HUES6 (cell line): ENCODE results near the gene CNOT6.

ENCODE experiments used
- H3K27ac ChIP-seq: 2 replicates; pipeline ENCODE4 v1.7.0; 2013; ENCODE audit warnings: low read depth, mild to moderate bottlenecking, low read length, inconsistent platforms
- H3K27me3 ChIP-seq: 2 replicates; pipeline ENCODE4 v1.6.1; 2013; ENCODE audit warnings: low read length; ENCODE audit not compliant: control insufficient read depth, insufficient read depth
- H3K36me3 ChIP-seq: 2 replicates; pipeline ENCODE4 v1.6.1; 2013; ENCODE audit warnings: low read length; ENCODE audit not compliant: control insufficient read depth, insufficient read depth
- H3K4me1 ChIP-seq: 2 replicates; pipeline ENCODE4 v1.6.1; 2013; ENCODE audit warnings: low read length; ENCODE audit not compliant: control insufficient read depth, insufficient read depth
- H3K4me3 ChIP-seq: 2 replicates; pipeline ENCODE4 v1.5.1; 2013; ENCODE audit warnings: low read depth, low read length
- H3K9ac ChIP-seq: one replicate; pipeline ENCODE4 v1.6.1; 2013; ENCODE audit warnings: mild to moderate bottlenecking, low read length
- H3K9me3 ChIP-seq: 2 replicates; pipeline ENCODE4 v1.6.1; 2013; ENCODE audit warnings: low read depth, low read length; ENCODE audit not compliant: control insufficient read depth, insufficient read depth

Gene CNOT6

GRCh38 chr5:180575571-180575970 is 81.4 kb downstream of the CNOT6 start:
- Histone ChIP-seq H3K36me3 (peaks cover 75% of the 10 kb centered on the region), H3K9ac (no peak overlapping the region), H3K27ac (no peak overlapping the region), H3K4me1 (no peaks in the 10 kb centered on the region), H3K9me3 (no peaks in the 10 kb centered on the region), H3K27me3 (no peaks in the 10 kb centered on the region), H3K4me3 (no peak overlapping the region)

GRCh38 chr5:180580681-180581080 is 86.5 kb downstream of the CNOT6 start:
- H3K4me1 ChIP-seq = no peaks in the 10 kb centered on the region

GRCh38 chr5:180583738-180584137 is 89.6 kb downstream of the CNOT6 start:
- Histone ChIP-seq H3K9me3 (no peaks in the 10 kb centered on the region), H3K9ac (no peak overlapping the region), H3K4me3 (no peak overlapping the region), H3K27ac (no peak overlapping the region), H3K36me3 (no peaks in the 10 kb centered on the region), H3K4me1 (no peaks in the 10 kb centered on the region), H3K27me3 (peaks cover 25% of the 10 kb centered on the region)

More at GRCh38 chr5:180580681-180581080, 86.5 kb downstream of the CNOT6 start:
- H3K27ac ChIP-seq = no peak overlapping the region
- no peaks in the 10 kb centered on the region for H3K9me3 ChIP-seq
- H3K36me3 ChIP-seq = peaks cover 24% of the 10 kb centered on the region
- no peaks in the 10 kb centered on the region for H3K27me3 ChIP-seq
- no peak overlapping the region for H3K4me3 ChIP-seq
- no peak overlapping the region for H3K9ac ChIP-seq

- peaks cover 49% of the 10 kb centered on the region for H3K27me3 ChIP-seq
- H3K9ac ChIP-seq = no peak overlapping the region
- no peaks in the 10 kb centered on the region for H3K9me3 ChIP-seq
Measured at GRCh38 chr5:180586204-180586603, 92.0 kb downstream of the CNOT6 start.

GRCh38 chr5:180586870-180587269 is 92.7 kb downstream of the CNOT6 start:
- Histone ChIP-seq H3K36me3 (no peaks in the 10 kb centered on the region), H3K4me3 (no peak overlapping the region), H3K27ac (no peak overlapping the region), H3K4me1 (no peaks in the 10 kb centered on the region), H3K27me3 (peaks cover 56% of the 10 kb centered on the region), H3K9ac (no peak overlapping the region), H3K9me3 (no peaks in the 10 kb centered on the region)

More at GRCh38 chr5:180586204-180586603, 92.0 kb downstream of the CNOT6 start:
- Histone ChIP-seq H3K4me3 (no peak overlapping the region), H3K27ac (no peak overlapping the region), H3K36me3 (no peaks in the 10 kb centered on the region), H3K4me1 (no peaks in the 10 kb centered on the region)

GRCh38 chr5:180589771-180590542 is 95.8 kb downstream of the CNOT6 start:
- Histone ChIP-seq H3K4me3 (peak overlapping the region; percentile 67), H3K9me3 (no peaks in the 10 kb centered on the region), H3K4me1 (no peaks in the 10 kb centered on the region), H3K36me3 (no peaks in the 10 kb centered on the region), H3K27ac (no peak overlapping the region), H3K9ac (no peak overlapping the region), H3K27me3 (peaks cover 80% of the 10 kb centered on the region)

- Histone ChIP-seq H3K36me3 (no peaks in the 10 kb centered on the region), H3K4me3 (peak overlapping the region; percentile 67), H3K27ac (no peak overlapping the region), H3K27me3 (peaks cover 80% of the 10 kb centered on the region), H3K9ac (no peak overlapping the region), H3K9me3 (no peaks in the 10 kb centered on the region), H3K4me1 (no peaks in the 10 kb centered on the region)
Measured at GRCh38 chr5:180590543-180591310, 96.5 kb downstream of the CNOT6 start.

GRCh38 chr5:180591311-180591887 is 97.2 kb downstream of the CNOT6 start, which contains the start of gene SCGB3A1:
TSS of gene SCGB3A1 (minus strand) at chr5:180591499. CDS start at chr5:180591462, 37 bp downstream.
- Histone ChIP-seq H3K4me3 (peak within 1 kb of the TSS; percentile 67), H3K36me3 (no peaks in the 10 kb centered on the region), H3K27me3 (peaks cover 75% of the 10 kb centered on the region)

GRCh38 chr5:180592176-180592575 is 98.0 kb downstream of the CNOT6 start:
- H3K27ac ChIP-seq = no peak overlapping the region
- H3K9ac ChIP-seq = no peak overlapping the region
- no peaks in the 10 kb centered on the region for H3K9me3 ChIP-seq
- H3K27me3 ChIP-seq = peaks cover 70% of the 10 kb centered on the region
- no peaks in the 10 kb centered on the region for H3K36me3 ChIP-seq
- no peaks in the 10 kb centered on the region for H3K4me1 ChIP-seq
- no peak overlapping the region for H3K4me3 ChIP-seq

More at GRCh38 chr5:180591311-180591887, 97.2 kb downstream of the CNOT6 start, which contains the start of gene SCGB3A1:
- Histone ChIP-seq H3K9ac (no peak within 1 kb of the TSS), H3K9me3 (no peaks in the 10 kb centered on the region), H3K27ac (no peak within 1 kb of the TSS), H3K4me1 (no peaks in the 10 kb centered on the region)

GRCh38 chr5:180593446-180594206 is 99.4 kb downstream of the CNOT6 start:
- H3K27me3 ChIP-seq = peaks cover 56% of the 10 kb centered on the region

More at GRCh38 chr5:180593446-180594206, 99.4 kb downstream of the CNOT6 start:
- Histone ChIP-seq H3K36me3 (no peaks in the 10 kb centered on the region), H3K9ac (no peak overlapping the region), H3K9me3 (no peaks in the 10 kb centered on the region), H3K4me1 (no peaks in the 10 kb centered on the region), H3K27ac (no peak overlapping the region), H3K4me3 (no peak overlapping the region)
